Sigmoid colon (tissue), 7 donors: ENCODE results near the gene MEGF6. TPM values are rescaled to one million over a fixed set of nuclear protein-coding genes. Genes with fewer than 3 reads are reported as not detected.

Source experiments
- DNase-seq: peaks from one replicate; pipeline ENCODE4 v3.0.0-alpha.2; 2019
- H3K27ac ChIP-seq, 4 donors: fragments of 200-600 bp; sonication (generic); one replicate each; pipeline ENCODE4 v1.5.1; 2016 to 2019; ENCODE audit warnings: mild to moderate bottlenecking in 1 of 4
- H3K27me3 ChIP-seq, 3 donors: fragments of 200-600 bp; sonication (generic); one replicate each; pipeline ENCODE4 v1.5.1; 2019; ENCODE audit warnings: mild to moderate bottlenecking in 1 of 3
- H3K36me3 ChIP-seq, 4 donors: fragments of 200-600 bp; sonication (generic); one replicate each; pipeline ENCODE4 v1.5.1; 2016 to 2019
- H3K4me1 ChIP-seq, 4 donors: fragments of 200-600 bp; sonication (generic); one replicate each; pipeline ENCODE4 v1.5.1; 2017 to 2019
- H3K4me3 ChIP-seq, 4 donors: fragments of 200-600 bp; sonication (generic); one replicate each; pipeline ENCODE4 v1.5.1; 2017 to 2019; ENCODE audit warnings: mild to moderate bottlenecking in 2 of 4, moderate library complexity in 1 of 4
- H3K9me3 ChIP-seq, 4 donors: fragments of 200-600 bp in 3 of 4; sonication (generic) in 3 of 4; one replicate each; pipeline versions ENCODE4 v1.5.1 to v1.6.1; 2013 to 2019
- EP300 ChIP-seq, 4 donors: sonication (generic); formaldehyde crosslinking; IDR thresholded peaks; one replicate each; pipeline ENCODE4 v1.6.1; 2017; ENCODE audit warnings: antibody characterized with exemption in 4 of 4
- POLR2A ChIP-seq, 2 donors: fragments of 450-650 bp; IDR thresholded peaks; one replicate each; pipeline ENCODE4 v1.6.1; 2016; ENCODE audit warnings: antibody characterized with exemption in 2 of 2, mild to moderate bottlenecking in 2 of 2, moderate library complexity in 2 of 2
- POLR2AphosphoS5 ChIP-seq, 4 donors: sonication (generic); formaldehyde crosslinking; IDR thresholded peaks; one replicate each; pipeline ENCODE4 v1.6.1; 2017; ENCODE audit warnings: antibody characterized with exemption in 4 of 4
- WGBS, 2 donors: extraction: QIAGEN DNeasy Blood & Tissue Kit; methylation state at CpG; one replicate each; pipeline ENCODE4 v1.1.7; 2013; 5-methylcytosine and 5-hydroxymethylcytosine counted together
- intact Hi-C: fragments of 100-400 bp; cut with DNase I; formaldehyde crosslinking; loops from one replicate; pipeline ENCODE4 v1.15.1; 2023
- polyA plus RNA-seq, 3 donors: library from polyadenylated mRNA; stranded (reverse); fragments of 200-250 nt; gene quantifications; one replicate each; pipeline ENCODE4 v1.2.3, GENCODE V29; 2013
- total RNA-seq, 4 donors: library from RNA; depleted of rRNA; stranded (reverse); fragments of >200 nt; gene quantifications; one replicate each; pipeline ENCODE4 v1.1.0, GENCODE V29; 2016
- TF ChIP-seq, protein P1 (sequence below), 4 experiments: fragments of 450-650 bp in 3 of 4; fragments of 200-600 bp in 1 of 4; IDR thresholded peaks; one replicate each; pipeline ENCODE4 v1.5.1; 2016 to 2019; ENCODE audit warnings: antibody characterized with exemption in 4 of 4, mild to moderate bottlenecking in 3 of 4, moderate library complexity in 2 of 4
- donor health status: healthy with polysubstance abuse.
- donor health status: Bipolar disorder and iron deficiency.
- donor health status: healthy.

Gene MEGF6
- total and polyA plus RNA-seq, 7 donors = 2.4 to 31.9 (median 7.8) TPM; not detected in 1

DNA sequence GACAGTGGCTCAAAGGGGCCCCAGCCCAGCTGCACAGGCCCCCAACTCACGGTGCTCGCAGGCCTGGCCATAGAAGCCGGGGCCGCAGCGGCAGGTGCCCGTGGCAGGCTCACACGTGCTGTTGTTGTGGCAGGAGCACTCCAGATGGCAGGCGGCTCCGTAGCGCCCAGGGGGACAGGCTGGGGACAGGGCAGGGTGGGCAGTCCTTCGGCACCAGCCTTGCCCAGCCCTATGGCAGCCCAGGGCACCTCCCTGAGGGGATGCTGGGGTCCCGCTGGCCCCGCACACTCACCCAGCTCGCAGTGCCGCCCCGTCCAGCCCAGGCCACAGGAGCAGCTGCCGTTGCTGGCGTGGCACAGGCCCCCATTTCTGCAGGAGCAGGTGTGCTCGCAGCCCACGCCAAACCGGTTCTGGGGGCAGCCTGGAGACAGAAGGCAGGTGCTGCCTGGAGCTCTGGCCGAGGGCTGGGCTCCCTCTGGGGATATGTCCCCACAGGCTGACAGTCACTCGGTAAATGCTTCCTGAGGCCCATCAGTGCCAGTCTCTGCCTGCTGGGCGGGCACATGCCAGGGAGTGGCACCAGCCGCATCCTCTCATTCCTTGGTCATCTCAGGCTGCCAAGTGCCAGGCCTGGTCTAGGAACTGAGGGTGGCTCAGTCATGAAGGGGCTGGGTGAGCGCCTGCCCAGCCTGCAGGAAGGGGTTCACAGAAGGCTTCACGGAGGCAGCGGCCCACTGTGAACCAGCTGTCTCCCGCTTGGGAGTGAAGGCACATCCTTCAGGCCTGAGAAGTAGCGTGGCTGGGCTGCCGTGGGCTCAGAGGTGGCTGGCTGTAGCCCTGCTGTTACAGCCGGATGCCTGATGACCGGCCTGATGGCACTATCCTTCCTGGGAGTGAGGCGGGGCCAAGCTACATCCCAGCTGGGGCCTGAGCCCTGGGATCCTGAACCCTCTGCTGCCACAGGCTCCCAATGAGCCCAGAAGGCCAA is 116.7 kb downstream of the MEGF6 start:
- H3K4me1 ChIP-seq = peaks cover 0 to 9% (median 7%) of the 10 kb centered on the region in 4 donors
- peaks cover 0 to 9% (median 0%) of the 10 kb centered on the region in 3 donors for H3K27me3 ChIP-seq
- H3K9me3 ChIP-seq = no peaks in the 10 kb centered on the region
- no peak overlapping the region for H3K27ac ChIP-seq
- no peak for DNase-seq
- 78 to 87% methylated on average over 34 of the region's 34 CpGs for WGBS, 2 donors
- H3K4me3 ChIP-seq = no peak overlapping the region
- no peaks in the 10 kb centered on the region for H3K36me3 ChIP-seq
- TF ChIP-seq POLR2AphosphoS5 (IDR thresholded peaks at IDR 0.05) = no peak
- TF ChIP-seq EP300 (IDR thresholded peaks at IDR 0.05) = no peak
- TF ChIP-seq, protein P1, sequence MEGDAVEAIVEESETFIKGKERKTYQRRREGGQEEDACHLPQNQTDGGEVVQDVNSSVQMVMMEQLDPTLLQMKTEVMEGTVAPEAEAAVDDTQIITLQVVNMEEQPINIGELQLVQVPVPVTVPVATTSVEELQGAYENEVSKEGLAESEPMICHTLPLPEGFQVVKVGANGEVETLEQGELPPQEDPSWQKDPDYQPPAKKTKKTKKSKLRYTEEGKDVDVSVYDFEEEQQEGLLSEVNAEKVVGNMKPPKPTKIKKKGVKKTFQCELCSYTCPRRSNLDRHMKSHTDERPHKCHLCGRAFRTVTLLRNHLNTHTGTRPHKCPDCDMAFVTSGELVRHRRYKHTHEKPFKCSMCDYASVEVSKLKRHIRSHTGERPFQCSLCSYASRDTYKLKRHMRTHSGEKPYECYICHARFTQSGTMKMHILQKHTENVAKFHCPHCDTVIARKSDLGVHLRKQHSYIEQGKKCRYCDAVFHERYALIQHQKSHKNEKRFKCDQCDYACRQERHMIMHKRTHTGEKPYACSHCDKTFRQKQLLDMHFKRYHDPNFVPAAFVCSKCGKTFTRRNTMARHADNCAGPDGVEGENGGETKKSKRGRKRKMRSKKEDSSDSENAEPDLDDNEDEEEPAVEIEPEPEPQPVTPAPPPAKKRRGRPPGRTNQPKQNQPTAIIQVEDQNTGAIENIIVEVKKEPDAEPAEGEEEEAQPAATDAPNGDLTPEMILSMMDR (IDR thresholded peaks at IDR 0.05) = no peak
- no peak for TF ChIP-seq POLR2A (IDR thresholded peaks at IDR 0.05)
- intact Hi-C loops = loop anchor here (5.0 kb wide), 1 partner anchor 228 kb away; no protein-coding TSS in a partner anchor

DNA sequence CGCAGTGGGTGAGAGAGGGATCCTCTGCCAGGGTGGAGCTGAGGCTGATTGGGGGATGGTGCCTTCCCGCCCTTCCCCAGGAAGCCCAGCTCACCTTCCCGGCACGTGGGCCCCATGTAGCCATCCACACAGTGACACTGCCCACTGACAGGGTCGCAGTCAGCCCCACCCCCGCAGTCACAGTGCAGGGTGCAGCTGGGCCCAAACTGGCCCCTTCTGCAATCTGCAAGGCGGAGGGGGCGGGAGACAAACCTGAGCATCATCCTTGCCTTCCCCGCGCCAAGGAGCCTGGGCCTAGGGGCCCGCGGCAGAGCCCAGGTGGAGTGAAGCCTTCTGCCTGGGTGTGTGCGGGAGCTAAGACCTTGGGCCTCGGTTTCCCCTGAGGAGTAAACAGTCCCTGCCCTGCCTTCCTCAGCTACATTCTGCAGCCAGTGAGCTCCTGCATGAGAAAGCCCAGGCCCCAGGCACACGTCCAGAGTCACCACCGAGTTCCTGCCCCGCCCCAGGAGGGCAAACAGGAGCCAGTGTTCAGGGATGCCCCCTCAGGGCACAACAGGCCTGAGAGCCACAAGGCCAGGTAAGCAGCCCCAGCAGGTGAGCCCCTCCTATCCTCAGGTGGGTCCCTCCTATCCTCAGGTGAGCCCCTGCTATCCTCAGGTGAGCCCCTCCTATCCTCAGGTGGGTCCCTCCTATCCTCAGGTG is 118.6 kb downstream of the MEGF6 start:
- Histone ChIP-seq H3K4me1 (peaks cover 0 to 9% (median 7%) of the 10 kb centered on the region in 4 donors), H3K27me3 (peaks cover 0 to 9% (median 0%) of the 10 kb centered on the region in 3 donors), H3K36me3 (no peaks in the 10 kb centered on the region), H3K4me3 (no peak overlapping the region), H3K9me3 (no peaks in the 10 kb centered on the region), H3K27ac (no peak overlapping the region)
- intact Hi-C loops = loop anchor here (5.0 kb wide), 1 partner anchor 230 kb away; no protein-coding TSS in a partner anchor
- DNase-seq = no peak
- WGBS, 2 donors = 77 to 89% methylated on average over 17 of the region's 17 CpGs
- TF ChIP-seq, protein P1 (IDR thresholded peaks at IDR 0.05) = no peak
- TF ChIP-seq POLR2A (IDR thresholded peaks at IDR 0.05) (no peak), EP300 (IDR thresholded peaks at IDR 0.05) (no peak), POLR2AphosphoS5 (IDR thresholded peaks at IDR 0.05) (no peak)

DNA sequence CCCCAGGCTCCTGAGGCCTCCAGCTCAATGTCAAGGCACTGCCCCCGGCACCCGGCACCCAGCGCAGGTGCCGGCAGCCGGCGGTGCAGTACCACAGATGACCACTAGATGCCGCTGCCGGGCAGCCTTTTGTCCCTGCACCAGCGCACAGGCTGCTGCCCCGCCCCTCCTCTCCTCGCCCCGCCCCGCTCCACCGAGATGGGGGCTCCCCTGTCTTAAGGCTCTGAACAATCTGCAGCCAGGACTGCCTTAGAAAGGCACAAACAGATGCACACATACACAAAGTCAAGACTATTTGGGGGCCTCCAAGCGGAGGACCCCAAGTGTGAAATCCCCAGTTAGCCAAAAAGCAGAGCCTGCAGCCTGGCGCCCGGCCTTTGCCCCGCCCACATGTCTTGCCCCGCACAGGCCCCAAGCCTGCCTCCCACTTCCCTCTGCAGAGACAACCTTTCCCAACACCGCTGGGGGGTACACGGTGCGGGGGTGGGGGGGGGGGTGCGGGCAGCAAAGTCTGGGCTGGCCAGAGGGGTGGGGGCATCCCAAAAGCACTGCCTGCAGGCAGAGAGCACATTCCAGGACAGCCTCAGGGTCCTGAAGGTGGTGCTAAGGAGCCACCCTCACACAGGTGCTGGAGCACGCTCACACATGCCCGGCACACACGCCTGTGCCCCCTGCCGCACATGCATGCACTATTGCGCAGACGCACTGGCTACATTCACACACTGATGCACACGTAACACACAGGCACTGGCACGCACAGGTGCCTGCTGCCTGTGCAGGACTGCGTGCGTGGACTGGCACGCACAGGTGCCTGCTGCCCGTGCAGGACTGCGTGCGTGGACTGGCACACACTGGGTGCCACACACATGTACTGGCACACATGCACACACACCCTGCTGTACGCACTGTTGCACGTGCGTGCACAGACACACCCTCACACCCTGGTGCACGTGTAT is 119.7 kb downstream of the MEGF6 start:
- Histone ChIP-seq H3K27ac (no peak overlapping the region), H3K36me3 (no peaks in the 10 kb centered on the region), H3K27me3 (peaks cover 0 to 9% (median 0%) of the 10 kb centered on the region in 3 donors), H3K9me3 (no peaks in the 10 kb centered on the region), H3K4me3 (peak overlapping the region in 1 of 4 donors; percentile 14), H3K4me1 (peaks cover 0 to 9% (median 7%) of the 10 kb centered on the region in 4 donors)
- no peak for TF ChIP-seq EP300 (IDR thresholded peaks at IDR 0.05)
- TF ChIP-seq POLR2AphosphoS5 (IDR thresholded peaks at IDR 0.05) = no peak
- TF ChIP-seq POLR2A (IDR thresholded peaks at IDR 0.05) = no peak
- TF ChIP-seq, protein P1 (IDR thresholded peaks at IDR 0.05) = peak; percentile 89 to 100 (median 96)
- peak; percentile 84 for DNase-seq
- intact Hi-C loops = loop anchor here (1.0 to 5.0 kb wide), 2 partner anchors 128 to 231 kb away; no protein-coding TSS in a partner anchor
- WGBS, 2 donors = 33 to 40% methylated on average over 41 of the region's 41 CpGs
